HepG2 (cell line): ENCODE data around the gene RFX2. TPM values are rescaled to one million over a fixed set of nuclear protein-coding genes. Genes with fewer than 3 reads are reported as not detected.

Experiments used
- ATAC-seq: fragments of 200-7000 bp; cut with Tn5 transposase; 3 replicates; pipeline ENCODE4 v1.9.1; 2020; ENCODE audit warnings: mild to moderate bottlenecking, moderate library complexity
- BruUV-seq: library from RNA; stranded (reverse); fragments of 400-500 nt; replicated peaks from 2 replicates; lab custom pipeline; 2021; lab: Mats Ljungman, UMichigan
- CTCF ChIA-PET: fragments of 300-600 bp; formaldehyde crosslinking; extraction: SDS; loops from one replicate; lab custom pipeline; 2021; ENCODE audit warnings: low total read pairs, inconsistent platforms, low intra/inter-chr PET ratio; lab: Yijun Ruan, JAX
- POLR2A ChIA-PET: fragments of 350-600 bp; sonication (Branson Sonifier 250); formaldehyde crosslinking; loops from one replicate; lab custom pipeline; 2020; ENCODE audit warnings: antibody characterized with exemption, inconsistent platforms; lab: Yijun Ruan, JAX
- DNase-seq: peaks from one replicate; pipeline ENCODE4 v3.0.0-alpha.2; 2015; ENCODE audit warnings: low spot score
- FAIRE-seq: peaks from 3 replicates; lab custom pipeline; 2011; peaks lifted over from hg19 to GRCh38; lab: Jason Lieb, UNC
- H2AFZ ChIP-seq: one replicate; pipeline ENCODE4 v1.6.1; 2011; ENCODE audit warnings: low read length, inconsistent platforms
- H3K27ac ChIP-seq: fragments of 300-600 bp; 3 replicates; pipeline ENCODE4 v1.8.0; 2011; ENCODE audit warnings: mixed run types, mild to moderate bottlenecking, mixed read lengths, low read length, inconsistent platforms; ENCODE audit not compliant: insufficient read depth; ENCODE audit errors: extremely low read length
- H3K27me3 ChIP-seq, 2 experiments: fragments of 200-600 bp in 1 of 2; 2 replicates in 1 of 2; 3 replicates in 1 of 2; pipeline versions ENCODE4 v1.6.0 to v1.8.0; 2011; ENCODE audit warnings: low read length in 2 of 2, mild to moderate bottlenecking in 2 of 2, moderate library complexity in 2 of 2, inconsistent platforms in 1 of 2; ENCODE audit not compliant: insufficient read depth in 2 of 2, control insufficient read depth in 1 of 2
- H3K36me3 ChIP-seq, 2 experiments: fragments of 200-600 bp in 1 of 2; replicated peaks in 1 of 2; 2 replicates in 1 of 2; 3 replicates in 1 of 2; pipeline versions ENCODE4 v1.5.1 to v1.8.0; 2011; ENCODE audit warnings: low read length in 2 of 2, inconsistent platforms in 1 of 2; ENCODE audit not compliant: insufficient read depth in 2 of 2, control insufficient read depth in 1 of 2
- H3K4me1 ChIP-seq: 2 replicates; pipeline ENCODE4 v1.5.1; 2012; ENCODE audit warnings: low read length, inconsistent platforms; ENCODE audit not compliant: insufficient read depth
- H3K4me2 ChIP-seq: 2 replicates; pipeline ENCODE4 v1.6.0; 2011; ENCODE audit warnings: low read depth, low read length, inconsistent platforms
- H3K4me3 ChIP-seq, 3 experiments: fragments of 200-600 bp in 1 of 3; sonication (generic), shearing (Covaris generic) in 1 of 3; replicated peaks in 1 of 3; 2 replicates each; pipeline ENCODE4 v1.5.1; 2011 to 2016; ENCODE audit warnings: low read length in 3 of 3, inconsistent platforms in 2 of 3, low read depth in 2 of 3, mild to moderate bottlenecking in 2 of 3, control low read depth in 1 of 3, mixed read lengths in 1 of 3; ENCODE audit not compliant: insufficient read depth in 1 of 3
- H3K79me2 ChIP-seq: one replicate; pipeline ENCODE4 v1.6.1; 2011; ENCODE audit warnings: low read length, inconsistent platforms; ENCODE audit not compliant: insufficient read depth
- H3K9ac ChIP-seq: 2 replicates; pipeline ENCODE4 v1.6.0; 2011; ENCODE audit warnings: mild to moderate bottlenecking, low read depth, low read length, inconsistent platforms; ENCODE audit not compliant: insufficient read depth
- H3K9me3 ChIP-seq: 2 replicates; pipeline ENCODE4 v1.5.1; 2012; ENCODE audit warnings: mild to moderate bottlenecking, low read length
- H4K20me1 ChIP-seq: 2 replicates; pipeline ENCODE4 v1.6.0; 2011; ENCODE audit warnings: inconsistent platforms, mild to moderate bottlenecking, low read length, moderate library complexity; ENCODE audit not compliant: insufficient read depth
- ELF3 ChIP-seq: IDR thresholded peaks from 2 replicates; pipeline ENCODE4 v1.6.1; 2016; ENCODE audit warnings: missing genetic modification reagents, missing compliant biosample characterization
- HIVEP1 ChIP-seq: sonication (generic); formaldehyde crosslinking; IDR thresholded peaks from 2 replicates; pipeline ENCODE4 v1.4.0; 2020; ENCODE audit warnings: mild to moderate bottlenecking, missing genetic modification reagents
- KDM5B ChIP-seq: sonication (generic); formaldehyde crosslinking; IDR thresholded peaks from 2 replicates; pipeline ENCODE4 v1.4.0; 2020; ENCODE audit warnings: missing genetic modification reagents, mild to moderate bottlenecking, borderline replicate concordance
- SAP130 ChIP-seq: IDR thresholded peaks from 2 replicates; pipeline ENCODE4 v1.6.1; 2016; ENCODE audit warnings: low read depth
- ZNF563 ChIP-seq: sonication (generic); formaldehyde crosslinking; IDR thresholded peaks from 2 replicates; pipeline ENCODE4 v1.8.0; 2022; ENCODE audit warnings: mild to moderate bottlenecking, moderate library complexity, missing genetic modification reagents
- ZNF598 ChIP-seq: sonication (generic); formaldehyde crosslinking; IDR thresholded peaks from 2 replicates; pipeline ENCODE4 v1.5.1; 2020; ENCODE audit warnings: mild to moderate bottlenecking, missing genetic modification reagents, borderline replicate concordance
- ZNF776 ChIP-seq: sonication (generic); formaldehyde crosslinking; IDR thresholded peaks from 2 replicates; pipeline ENCODE4 v1.4.0; 2020; ENCODE audit warnings: mild to moderate bottlenecking, missing genetic modification reagents
- WGBS: methylation state at CpG from one replicate; pipeline ENCODE4 v1.1.6; 2017; ENCODE audit warnings: low lambda C conversion rate; 5-methylcytosine and 5-hydroxymethylcytosine counted together
- in situ Hi-C: cut with HindIII; loops from 2 replicates; pipeline ENCODE4 v1.10.0; 2017; ENCODE audit warnings: low pct_unique_long_range_greater_than_20kb; ENCODE audit not compliant: extremely low pct_ligation_motif_present
- intact Hi-C: fragments of 100-400 bp; cut with micrococcal nuclease; formaldehyde crosslinking; loops from one replicate; pipeline ENCODE4 v1.10.0; 2022; ENCODE audit not compliant: unreplicated experiment
- polyA plus RNA-seq, 8 experiments: library from polyadenylated mRNA; depleted of rRNA in 3 of 8; stranded (reverse) in 7 of 8; unstranded in 1 of 8; fragments of >200 nt; fragmentation: Illumina TruSeq in 4 of 8; extraction: Trizol in 4 of 8; gene quantifications; 2 replicates each; pipeline versions ENCODE4 v1.2.1 to v1.2.3, GENCODE V29; 2011 to 2016; ENCODE audit warnings: low read depth in 4 of 8, missing spikeins in 1 of 8, mixed read lengths in 1 of 8; ENCODE audit not compliant: insufficient read depth in 1 of 8
- total RNA-seq, 5 experiments: library from RNA; depleted of rRNA; stranded (reverse); fragments of >200 nt; fragmentation: Illumina TruSeq; extraction: Trizol; gene quantifications; 2 replicates each; pipeline ENCODE4 v1.2.3, GENCODE V29; 2016; ENCODE audit warnings: low read depth in 1 of 5
- TF ChIP-seq, protein P1 (sequence below): sonication (generic); formaldehyde crosslinking; IDR thresholded peaks from 2 replicates; pipeline ENCODE4 v1.5.1; 2020; ENCODE audit warnings: mild to moderate bottlenecking, missing genetic modification reagents, moderate library complexity
- TF ChIP-seq, protein P2 (sequence below): sonication (generic); formaldehyde crosslinking; IDR thresholded peaks from 2 replicates; pipeline ENCODE4 v1.4.0; 2020; ENCODE audit warnings: mild to moderate bottlenecking, missing genetic modification reagents

RFX2 gene
- total and polyA plus RNA-seq, 2 of the 13 experiments (the other 11 are each of a cell fraction or from before 2014, with no cell fraction given) = 2.8 to 3.3 TPM

DNA sequence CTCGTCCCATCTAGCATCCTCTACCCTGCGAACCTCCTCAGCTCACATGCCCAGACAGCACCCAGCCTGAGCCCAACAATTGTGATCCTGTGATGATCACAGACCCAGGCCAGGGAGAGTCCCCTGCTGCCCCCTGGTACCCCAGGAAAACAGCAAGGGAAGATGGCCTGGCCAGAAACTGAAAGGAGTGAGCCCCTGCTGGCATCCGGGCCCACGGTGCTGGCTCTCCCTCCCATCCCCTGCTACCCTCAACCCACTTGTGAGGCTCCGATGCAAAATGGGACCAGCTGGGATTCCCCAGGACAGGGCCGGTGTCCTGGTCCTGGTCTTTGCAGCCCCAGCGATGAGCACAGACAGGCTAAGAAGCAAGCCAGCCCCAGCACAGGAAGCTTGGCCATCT lies 146.4 kb downstream of the RFX2 start:
- Histone ChIP-seq H3K9ac (peak overlapping the region; percentile 73), H3K4me3 (no peak overlapping the region), H2AFZ (no peak overlapping the region), H3K4me2 (peak overlapping the region; percentile 87), H3K27ac (peak overlapping the region; percentile 95), H3K27me3 (no peaks in the 10 kb centered on the region), H3K4me1 (peaks cover 99% of the 10 kb centered on the region), H4K20me1 (peaks cover 16% of the 10 kb centered on the region; the same call in 1 of the 2 replicates), H3K36me3 (peaks cover 3 to 32% of the 10 kb centered on the region in 2 experiments), H3K79me2 (peaks cover 93% of the 10 kb centered on the region)
- 91% methylated on average over 6 of the region's 7 CpGs for WGBS
- ChIA-PET CTCF (no interaction called here), POLR2A (interaction anchor here (1.4 to 2.4 kb wide), 2 partner anchors 11 to 13 kb away, joined by 5 to 30 read pairs; partner anchors contain the start of gene RANBP3)
- DNase-seq (no peak), FAIRE-seq (no peak)
- in situ Hi-C loops (no loop called here), intact Hi-C loops (loop anchor here (2.0 kb wide), 1 partner anchor 59 kb away; the partner anchor contains the start of gene VMAC)
- TF ChIP-seq, protein P1, sequence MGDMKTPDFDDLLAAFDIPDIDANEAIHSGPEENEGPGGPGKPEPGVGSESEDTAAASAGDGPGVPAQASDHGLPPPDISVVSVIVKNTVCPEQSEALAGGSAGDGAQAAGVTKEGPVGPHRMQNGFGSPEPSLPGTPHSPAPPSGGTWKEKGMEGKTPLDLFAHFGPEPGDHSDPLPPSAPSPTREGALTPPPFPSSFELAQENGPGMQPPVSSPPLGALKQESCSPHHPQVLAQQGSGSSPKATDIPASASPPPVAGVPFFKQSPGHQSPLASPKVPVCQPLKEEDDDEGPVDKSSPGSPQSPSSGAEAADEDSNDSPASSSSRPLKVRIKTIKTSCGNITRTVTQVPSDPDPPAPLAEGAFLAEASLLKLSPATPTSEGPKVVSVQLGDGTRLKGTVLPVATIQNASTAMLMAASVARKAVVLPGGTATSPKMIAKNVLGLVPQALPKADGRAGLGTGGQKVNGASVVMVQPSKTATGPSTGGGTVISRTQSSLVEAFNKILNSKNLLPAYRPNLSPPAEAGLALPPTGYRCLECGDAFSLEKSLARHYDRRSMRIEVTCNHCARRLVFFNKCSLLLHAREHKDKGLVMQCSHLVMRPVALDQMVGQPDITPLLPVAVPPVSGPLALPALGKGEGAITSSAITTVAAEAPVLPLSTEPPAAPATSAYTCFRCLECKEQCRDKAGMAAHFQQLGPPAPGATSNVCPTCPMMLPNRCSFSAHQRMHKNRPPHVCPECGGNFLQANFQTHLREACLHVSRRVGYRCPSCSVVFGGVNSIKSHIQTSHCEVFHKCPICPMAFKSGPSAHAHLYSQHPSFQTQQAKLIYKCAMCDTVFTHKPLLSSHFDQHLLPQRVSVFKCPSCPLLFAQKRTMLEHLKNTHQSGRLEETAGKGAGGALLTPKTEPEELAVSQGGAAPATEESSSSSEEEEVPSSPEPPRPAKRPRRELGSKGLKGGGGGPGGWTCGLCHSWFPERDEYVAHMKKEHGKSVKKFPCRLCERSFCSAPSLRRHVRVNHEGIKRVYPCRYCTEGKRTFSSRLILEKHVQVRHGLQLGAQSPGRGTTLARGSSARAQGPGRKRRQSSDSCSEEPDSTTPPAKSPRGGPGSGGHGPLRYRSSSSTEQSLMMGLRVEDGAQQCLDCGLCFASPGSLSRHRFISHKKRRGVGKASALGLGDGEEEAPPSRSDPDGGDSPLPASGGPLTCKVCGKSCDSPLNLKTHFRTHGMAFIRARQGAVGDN = peak; percentile 61
- TF ChIP-seq ZNF563 (CRISPR knock-in tag) = peak; percentile 42; the same call in 1 of the 2 replicates
- TF ChIP-seq KDM5B (CRISPR knock-in tag) = 0 out of 2 replicates have a peak, but pooled peaks have one; percentile 20
- 0 out of 2 replicates have a peak, but pooled peaks have one; percentile 50 for TF ChIP-seq ZNF776 (CRISPR knock-in tag)
- TF ChIP-seq HIVEP1 = 0 out of 2 replicates have a peak, but pooled peaks have one; percentile 19
- peak; percentile 36; the same call in 1 of the 2 replicates for TF ChIP-seq ZNF598 (CRISPR knock-in tag)
- no peak for TF ChIP-seq SAP130 (CRISPR knock-in tag)
- TF ChIP-seq ELF3 (CRISPR knock-in tag) = no peak
- TF ChIP-seq, protein P2, sequence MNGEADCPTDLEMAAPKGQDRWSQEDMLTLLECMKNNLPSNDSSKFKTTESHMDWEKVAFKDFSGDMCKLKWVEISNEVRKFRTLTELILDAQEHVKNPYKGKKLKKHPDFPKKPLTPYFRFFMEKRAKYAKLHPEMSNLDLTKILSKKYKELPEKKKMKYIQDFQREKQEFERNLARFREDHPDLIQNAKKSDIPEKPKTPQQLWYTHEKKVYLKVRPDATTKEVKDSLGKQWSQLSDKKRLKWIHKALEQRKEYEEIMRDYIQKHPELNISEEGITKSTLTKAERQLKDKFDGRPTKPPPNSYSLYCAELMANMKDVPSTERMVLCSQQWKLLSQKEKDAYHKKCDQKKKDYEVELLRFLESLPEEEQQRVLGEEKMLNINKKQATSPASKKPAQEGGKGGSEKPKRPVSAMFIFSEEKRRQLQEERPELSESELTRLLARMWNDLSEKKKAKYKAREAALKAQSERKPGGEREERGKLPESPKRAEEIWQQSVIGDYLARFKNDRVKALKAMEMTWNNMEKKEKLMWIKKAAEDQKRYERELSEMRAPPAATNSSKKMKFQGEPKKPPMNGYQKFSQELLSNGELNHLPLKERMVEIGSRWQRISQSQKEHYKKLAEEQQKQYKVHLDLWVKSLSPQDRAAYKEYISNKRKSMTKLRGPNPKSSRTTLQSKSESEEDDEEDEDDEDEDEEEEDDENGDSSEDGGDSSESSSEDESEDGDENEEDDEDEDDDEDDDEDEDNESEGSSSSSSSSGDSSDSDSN (CRISPR knock-in tag) = 0 out of 2 replicates have a peak, but pooled peaks have one; percentile 24
- TF ChIP-seq, all 625 proteins: peak for 7
- H3K9me3 ChIP-seq = no peaks in the 10 kb centered on the region
- ATAC-seq = no peak
- no TSS peak for BruUV-seq
